Measurements from ENCODE around the gene ARHGAP28.
"Not testable (repeated sequence)": the region's sequence is repeated elsewhere in the genome, so short reads cannot be mapped to it uniquely, and the experiment has no call there.

Gene ARHGAP28

GRCh38 chr18:6928359-6928758 lies 198.8 kb downstream of the ARHGAP28 start:
- no peak for DNase-seq

GRCh38 chr18:6929370-6930102 lies 200.0 kb downstream of the ARHGAP28 start:
- DNase-seq = no peak

GRCh38 chr18:6934859-6935258 lies 205.3 kb downstream of the ARHGAP28 start:
- no peak for DNase-seq

GRCh38 chr18:6938003-6938402 lies 208.5 kb downstream of the ARHGAP28 start:
- DNase-seq = no peak

- not testable (repeated sequence) for DNase-seq
These were observed 208.9 kb downstream of the ARHGAP28 start for GRCh38 chr18:6938403-6938802.

- DNase-seq = no peak
These were observed 210.5 kb downstream of the ARHGAP28 start for GRCh38 chr18:6939972-6940371.

GRCh38 chr18:6940451-6940850 lies 210.9 kb downstream of the ARHGAP28 start:
- DNase-seq = no peak

GRCh38 chr18:6941996-6942395 lies 212.5 kb downstream of the ARHGAP28 start:
- no peak for DNase-seq

- DNase-seq = no peak
These were observed 213.2 kb downstream of the ARHGAP28 start for GRCh38 chr18:6942742-6943141.

- no peak for DNase-seq
These were observed 213.6 kb downstream of the ARHGAP28 start for GRCh38 chr18:6943143-6943542.

GRCh38 chr18:6947338-6948030 lies 218.0 kb downstream of the ARHGAP28 start:
- DNase-seq = no peak

- no peak for DNase-seq
These were observed 219.0 kb downstream of the ARHGAP28 start for GRCh38 chr18:6948281-6949055.

GRCh38 chr18:6949800-6950586 lies 220.5 kb downstream of the ARHGAP28 start:
- no peak for DNase-seq

GRCh38 chr18:6950641-6951040 lies 221.1 kb downstream of the ARHGAP28 start:
- DNase-seq = no peak

- DNase-seq = no peak
These were observed 222.0 kb downstream of the ARHGAP28 start for GRCh38 chr18:6951336-6952090.

- no peak for DNase-seq
These were observed 225.0 kb downstream of the ARHGAP28 start for GRCh38 chr18:6954501-6954900.

GRCh38 chr18:6955304-6955703 lies 225.8 kb downstream of the ARHGAP28 start:
- no peak for DNase-seq

- no peak for DNase-seq
These were observed 227.0 kb downstream of the ARHGAP28 start for GRCh38 chr18:6956495-6956894.

- DNase-seq = no peak
These were observed 227.5 kb downstream of the ARHGAP28 start for GRCh38 chr18:6956999-6957398.

GRCh38 chr18:6959110-6959509 lies 229.6 kb downstream of the ARHGAP28 start:
- no peak for DNase-seq

- DNase-seq = no peak
These were observed 230.6 kb downstream of the ARHGAP28 start for GRCh38 chr18:6960124-6960523.

GRCh38 chr18:6960656-6961055 lies 231.1 kb downstream of the ARHGAP28 start:
- no peak for DNase-seq

Data from right kidney (tissue), 1 donor.